Left lung (tissue), 10 donors: ENCODE results near the gene SMIM26. TPM values are rescaled to one million over a fixed set of nuclear protein-coding genes. Genes with fewer than 3 reads are reported as not detected.

ENCODE experiments used
- ATAC-seq: fragments of 200-7000 bp; cut with Tn5 transposase; one replicate; pipeline ENCODE4 v1.9.1; 2020; ENCODE audit warnings: moderate library complexity
- DNase-seq, 4 donors: peaks; one replicate each; pipeline ENCODE4 v3.0.0-alpha.2; 2013 to 2020
- H3K27ac ChIP-seq, 2 donors: fragments of 200-600 bp; sonication (generic) in 1 of 2; one replicate each; pipeline versions ENCODE4 v1.5.0 to v1.8.0; 2020 to 2021
- H3K27me3 ChIP-seq, 2 donors: fragments of 200-600 bp; sonication (generic) in 1 of 2; one replicate each; pipeline versions ENCODE4 v1.5.0 to v1.8.0; 2020 to 2021
- H3K36me3 ChIP-seq, 2 donors: fragments of 200-600 bp; sonication (generic) in 1 of 2; one replicate each; pipeline versions ENCODE4 v1.5.0 to v1.8.0; 2020 to 2021
- H3K4me1 ChIP-seq, 2 donors: fragments of 200-600 bp; one replicate each; pipeline ENCODE4 v1.8.0; 2021
- H3K4me3 ChIP-seq, 2 donors: fragments of 200-600 bp; sonication (generic) in 1 of 2; one replicate each; pipeline versions ENCODE4 v1.5.0 to v1.8.0; 2020 to 2021; ENCODE audit warnings: mild to moderate bottlenecking in 1 of 2
- H3K9me3 ChIP-seq, 2 donors: fragments of 200-600 bp; sonication (generic) in 1 of 2; one replicate each; pipeline versions ENCODE4 v1.5.0 to v1.8.0; 2020 to 2021
- intact Hi-C, 2 donors: fragments of 100-400 bp; cut with DNase I; formaldehyde crosslinking; loops; one replicate each; pipeline versions ENCODE4 v1.11.2 to v1.14.2; 2022
- polyA plus RNA-seq, 6 donors: library from polyadenylated mRNA; unstranded; fragments of 120-200 nt; gene quantifications; one replicate each; pipeline ENCODE4 v1.2.1, GENCODE V29; 2013; ENCODE audit not compliant: insufficient read length in 6 of 6
- total RNA-seq, 2 donors: library from RNA; stranded (reverse); fragmentation: NEBNext Ultra II Directional; extraction: Animal tissue kit (Norgen Biotek cat#: 25700); gene quantifications; one replicate each; pipeline ENCODE4 v1.2.1, GENCODE V29; 2021
- TF ChIP-seq, protein P1 (sequence below), 2 donors: fragments of 200-600 bp; sonication (generic) in 1 of 2; IDR thresholded peaks; one replicate each; pipeline versions ENCODE4 v1.5.0 to v1.8.0; 2021; ENCODE audit warnings: antibody characterized with exemption in 2 of 2
- donor health status: DM: no; HTN: yes; CAD: no.
- donor health status: DM: no; HTN: no; CAD: no.

Gene SMIM26
- total and polyA plus RNA-seq, 8 donors = 46.8 to 78.3 (median 69.6) TPM

DNA sequence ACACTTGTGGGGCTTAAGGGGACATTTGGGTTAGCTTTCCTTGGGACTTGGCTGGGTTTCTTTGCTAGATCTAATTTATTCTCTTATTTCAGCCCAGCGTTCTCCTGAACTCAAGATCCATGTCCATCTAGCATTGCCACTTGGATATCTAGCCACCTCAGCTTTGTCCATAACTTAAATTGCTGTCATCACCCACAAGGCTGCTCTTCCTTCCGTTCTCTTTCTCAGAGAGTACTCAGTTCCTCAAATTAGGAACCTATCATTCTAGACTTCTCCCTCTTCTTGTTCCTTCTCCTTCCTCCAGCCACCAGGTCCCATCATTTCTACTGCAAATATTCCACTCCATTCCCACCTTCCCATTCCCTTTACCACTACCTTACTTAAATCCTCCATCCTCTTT lies 4.3 kb downstream of the SMIM26 start:
- Histone ChIP-seq H3K36me3 (peaks cover 0 to 25% of the 10 kb centered on the region in 2 donors), H3K9me3 (no peaks in the 10 kb centered on the region), H3K27ac (peak overlapping the region in 1 of 2 donors; percentile 64), H3K4me3 (no peak overlapping the region), H3K4me1 (peaks cover 0 to 20% of the 10 kb centered on the region in 2 donors), H3K27me3 (no peaks in the 10 kb centered on the region)
- TF ChIP-seq, protein P1, sequence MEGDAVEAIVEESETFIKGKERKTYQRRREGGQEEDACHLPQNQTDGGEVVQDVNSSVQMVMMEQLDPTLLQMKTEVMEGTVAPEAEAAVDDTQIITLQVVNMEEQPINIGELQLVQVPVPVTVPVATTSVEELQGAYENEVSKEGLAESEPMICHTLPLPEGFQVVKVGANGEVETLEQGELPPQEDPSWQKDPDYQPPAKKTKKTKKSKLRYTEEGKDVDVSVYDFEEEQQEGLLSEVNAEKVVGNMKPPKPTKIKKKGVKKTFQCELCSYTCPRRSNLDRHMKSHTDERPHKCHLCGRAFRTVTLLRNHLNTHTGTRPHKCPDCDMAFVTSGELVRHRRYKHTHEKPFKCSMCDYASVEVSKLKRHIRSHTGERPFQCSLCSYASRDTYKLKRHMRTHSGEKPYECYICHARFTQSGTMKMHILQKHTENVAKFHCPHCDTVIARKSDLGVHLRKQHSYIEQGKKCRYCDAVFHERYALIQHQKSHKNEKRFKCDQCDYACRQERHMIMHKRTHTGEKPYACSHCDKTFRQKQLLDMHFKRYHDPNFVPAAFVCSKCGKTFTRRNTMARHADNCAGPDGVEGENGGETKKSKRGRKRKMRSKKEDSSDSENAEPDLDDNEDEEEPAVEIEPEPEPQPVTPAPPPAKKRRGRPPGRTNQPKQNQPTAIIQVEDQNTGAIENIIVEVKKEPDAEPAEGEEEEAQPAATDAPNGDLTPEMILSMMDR (IDR thresholded peaks at IDR 0.05) = no peak
- ATAC-seq (no peak), DNase-seq (no peak)
- intact Hi-C loops = no loop called here

DNA sequence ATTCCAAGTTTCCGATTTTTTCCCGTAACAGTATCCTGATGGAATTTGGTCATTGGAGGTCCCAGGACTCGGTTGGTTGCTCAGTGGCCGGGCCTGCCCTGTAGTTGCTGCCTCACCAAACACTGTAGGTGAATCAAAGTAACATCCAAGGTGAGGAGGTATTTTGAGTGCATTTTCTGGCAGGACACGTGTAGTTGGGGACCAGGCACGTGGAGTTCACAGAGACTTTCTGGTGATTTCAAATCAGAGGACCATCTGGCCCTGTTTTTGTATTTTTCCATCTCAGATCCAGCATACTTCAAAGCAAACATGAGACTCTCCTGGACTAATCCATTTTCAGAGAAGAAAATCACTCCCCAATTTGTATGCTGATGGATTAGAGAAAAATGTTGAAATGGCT lies 10.7 kb downstream of the SMIM26 start:
- Histone ChIP-seq H3K4me1 (no peaks in the 10 kb centered on the region), H3K27ac (no peak overlapping the region), H3K27me3 (no peaks in the 10 kb centered on the region), H3K4me3 (no peak overlapping the region), H3K36me3 (no peaks in the 10 kb centered on the region), H3K9me3 (no peaks in the 10 kb centered on the region)
- intact Hi-C loops = no loop called here
- TF ChIP-seq, protein P1 (IDR thresholded peaks at IDR 0.05) = no peak
- DNase-seq = no peak
- ATAC-seq = no peak

DNA sequence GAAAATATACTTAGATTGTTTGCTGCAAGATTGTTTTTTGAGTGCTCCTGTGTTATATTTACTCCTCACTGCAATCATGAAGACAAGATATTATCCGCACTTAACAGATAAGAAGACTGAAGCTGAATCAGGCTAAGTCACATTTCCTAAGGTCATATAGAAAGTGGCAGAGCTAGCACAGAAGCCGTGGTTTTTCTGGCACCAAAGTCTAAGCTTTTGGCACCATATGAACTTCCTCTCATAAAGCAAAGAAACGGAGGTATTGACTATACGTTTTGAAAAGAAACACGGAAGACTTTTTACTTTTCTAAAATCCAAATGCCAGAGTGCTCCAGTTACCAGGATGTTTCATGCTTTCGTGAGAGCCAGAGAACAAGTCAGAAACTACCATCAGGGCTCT lies 11.3 kb downstream of the SMIM26 start:
- Histone ChIP-seq H3K27me3 (no peaks in the 10 kb centered on the region), H3K4me1 (no peaks in the 10 kb centered on the region), H3K36me3 (no peaks in the 10 kb centered on the region), H3K4me3 (no peak overlapping the region), H3K27ac (no peak overlapping the region), H3K9me3 (no peaks in the 10 kb centered on the region)
- TF ChIP-seq, protein P1 (IDR thresholded peaks at IDR 0.05) = no peak
- intact Hi-C loops = no loop called here
- DNase-seq (no peak), ATAC-seq (no peak)

DNA sequence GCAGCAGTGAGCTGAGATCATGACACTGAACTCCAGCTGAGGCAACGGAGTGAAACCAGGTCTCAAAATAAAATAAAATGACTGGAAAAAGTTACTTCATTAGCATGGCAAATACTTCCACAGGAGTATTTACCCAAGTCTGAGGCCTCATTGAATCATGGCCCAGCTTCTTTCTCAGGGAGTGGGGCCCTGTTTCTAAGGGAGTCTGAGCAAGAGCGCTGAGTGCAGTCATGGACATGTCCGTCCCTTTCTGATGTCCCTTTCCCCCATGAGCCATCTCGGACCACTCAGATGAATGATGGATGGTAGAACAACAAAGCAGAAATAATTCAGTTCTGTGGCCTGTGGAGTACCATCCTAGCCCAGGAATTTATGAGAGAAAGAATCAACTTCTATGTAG lies 12.8 kb downstream of the SMIM26 start:
- no peaks in the 10 kb centered on the region for H3K36me3 ChIP-seq
- ATAC-seq (no peak), DNase-seq (no peak)
- H3K27me3 ChIP-seq = no peaks in the 10 kb centered on the region
- intact Hi-C loops = no loop called here
- TF ChIP-seq, protein P1 (IDR thresholded peaks at IDR 0.05) = no peak
- no peaks in the 10 kb centered on the region for H3K4me1 ChIP-seq
- no peak overlapping the region for H3K4me3 ChIP-seq
- no peaks in the 10 kb centered on the region for H3K9me3 ChIP-seq
- no peak overlapping the region for H3K27ac ChIP-seq

DNA sequence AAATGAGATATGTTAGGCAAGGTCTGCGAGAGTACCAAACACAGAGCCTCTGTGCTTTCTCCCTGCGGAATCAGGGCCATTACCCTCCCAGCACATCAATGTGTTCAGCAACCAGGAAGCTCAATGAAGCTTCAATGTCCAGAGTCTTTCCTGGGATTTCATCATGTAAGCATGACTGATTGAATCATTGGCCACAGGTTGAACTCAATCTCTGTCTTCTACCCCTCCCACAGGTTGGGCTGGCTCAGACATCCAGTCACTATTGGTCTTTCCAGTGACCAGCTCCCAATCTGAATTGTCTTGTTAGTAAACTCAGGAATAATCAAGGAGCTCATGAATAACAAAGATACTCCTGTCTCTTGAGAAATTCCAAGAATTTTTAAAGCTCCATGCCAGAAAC lies 17.9 kb downstream of the SMIM26 start:
- H3K4me3 ChIP-seq = no peak overlapping the region
- ATAC-seq (no peak), DNase-seq (no peak)
- H3K9me3 ChIP-seq = no peaks in the 10 kb centered on the region
- TF ChIP-seq, protein P1 (IDR thresholded peaks at IDR 0.05) = no peak
- H3K36me3 ChIP-seq = no peaks in the 10 kb centered on the region
- H3K27ac ChIP-seq = no peak overlapping the region
- intact Hi-C loops = no loop called here
- H3K4me1 ChIP-seq = peaks cover 0 to 10% of the 10 kb centered on the region in 2 donors
- no peaks in the 10 kb centered on the region for H3K27me3 ChIP-seq
